BLaER1 treated with 17β-estradiol and CSF1 and Interleukin-3, amounts not matched to agents 10 nM and 100 nM (cell line): ENCODE results near the gene SLC44A4.
A peak's percentile ranks its signal among the peaks of the same experiment; 100 is the strongest.

ENCODE experiments used
- H3K27ac ChIP-seq, 11 experiments: shearing (Covaris generic); formaldehyde crosslinking; 2 replicates each; pipeline ENCODE4 v1.8.1; 2022
- H3K27me3 ChIP-seq, 11 experiments: shearing (Covaris generic); formaldehyde crosslinking; 2 replicates each; pipeline ENCODE4 v1.8.1; 2022
- H3K36me3 ChIP-seq, 11 experiments: shearing (Covaris generic); formaldehyde crosslinking; 2 replicates each; pipeline ENCODE4 v1.8.1; 2022
- H3K4me1 ChIP-seq, 10 experiments: shearing (Covaris generic); formaldehyde crosslinking; 2 replicates each; pipeline ENCODE4 v1.8.1; 2022
- H3K4me2 ChIP-seq, 11 experiments: shearing (Covaris generic); formaldehyde crosslinking; 2 replicates each; pipeline ENCODE4 v1.8.1; 2022
- H3K4me3 ChIP-seq, 10 experiments: shearing (Covaris generic); formaldehyde crosslinking; 2 replicates each; pipeline ENCODE4 v1.8.1; 2022
- H3K9ac ChIP-seq, 11 experiments: shearing (Covaris generic); formaldehyde crosslinking; 2 replicates each; pipeline ENCODE4 v1.8.1; 2022
- H3K9me3 ChIP-seq, 11 experiments: shearing (Covaris generic); formaldehyde crosslinking; replicated peaks in 1 of 11; 2 replicates each; pipeline ENCODE4 v1.8.1; 2022
- H4K20me1 ChIP-seq, 11 experiments: shearing (Covaris generic); formaldehyde crosslinking; 2 replicates each; pipeline ENCODE4 v1.8.1; 2022
- Cebpa-rat ChIP-seq, 11 experiments: shearing (Covaris generic); IDR thresholded peaks; 2 replicates each; pipeline ENCODE4 v1.8.1; 2022

The SLC44A4 gene

DNA sequence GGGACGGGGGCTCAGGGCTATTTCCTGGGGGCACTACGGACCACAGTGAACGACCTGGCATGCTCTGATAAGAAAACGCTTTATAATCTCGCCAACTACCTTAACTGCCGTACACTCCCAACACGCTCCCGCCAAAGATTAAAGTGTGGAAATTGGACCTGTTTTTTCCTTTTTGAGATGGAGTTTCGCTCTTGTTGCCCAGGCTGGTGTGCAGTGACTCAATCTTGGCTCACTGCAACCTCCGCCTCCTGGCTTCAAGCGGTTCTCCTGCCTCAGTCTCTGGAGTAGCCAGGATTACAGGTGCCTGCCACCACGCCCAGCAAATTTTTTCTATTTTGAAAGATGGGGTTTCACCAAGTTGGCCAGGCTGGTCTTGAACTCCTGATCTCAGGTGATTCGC, 346 bp upstream of the SLC44A4 start:
- Histone ChIP-seq H3K9me3 (no peaks in the 10 kb centered on the region), H3K36me3 (peaks cover 43 to 51% (median 49%) of the 10 kb centered on the region in 11 experiments), H3K27ac (no peak overlapping the region), H3K4me2 (no peak overlapping the region), H3K4me3 (no peak overlapping the region), H3K27me3 (no peaks in the 10 kb centered on the region), H3K9ac (no peak overlapping the region), H3K4me1 (peaks cover 0 to 11% (median 2%) of the 10 kb centered on the region in 10 experiments; a peak in 8 of 20 replicates), H4K20me1 (peaks cover 0 to 21% (median 0%) of the 10 kb centered on the region in 11 experiments; a peak in 3 of 22 replicates)
- no peak for TF ChIP-seq Cebpa-rat (IDR thresholded peaks at IDR 0.05)

DNA sequence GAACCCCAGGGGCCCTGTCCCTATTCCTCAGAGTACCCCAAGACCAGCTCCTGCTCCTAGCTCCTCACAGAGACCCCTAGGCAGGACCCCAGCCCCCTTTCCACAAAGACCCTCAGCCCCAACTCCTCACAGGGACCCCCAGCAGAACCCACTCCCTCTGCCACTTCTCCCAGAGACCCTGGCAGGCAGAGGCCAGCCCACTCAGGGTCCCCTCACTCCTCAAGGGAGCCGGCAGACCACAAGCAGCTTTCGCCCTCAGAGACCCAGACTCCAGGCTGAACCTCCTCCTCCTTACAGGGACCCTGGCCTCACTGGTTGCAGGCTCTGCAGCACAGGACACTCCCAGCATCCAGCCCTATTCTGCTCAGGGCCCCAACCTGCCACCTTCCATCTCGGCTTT, 575 bp downstream of the SLC44A4 start:
- Histone ChIP-seq H4K20me1 (peaks cover 0 to 18% (median 0%) of the 10 kb centered on the region in 11 experiments; a peak in 3 of 22 replicates), H3K9ac (peak overlapping the region in 4 of 11 experiments; percentile 2 to 23 (median 10); a peak in 3 of 22 replicates), H3K4me1 (peaks cover 0 to 13% (median 3%) of the 10 kb centered on the region in 10 experiments; a peak in 8 of 20 replicates), H3K4me2 (no peak overlapping the region), H3K36me3 (peaks cover 36 to 42% (median 40%) of the 10 kb centered on the region in 11 experiments), H3K9me3 (no peaks in the 10 kb centered on the region), H3K4me3 (no peak overlapping the region), H3K27ac (no peak overlapping the region; a peak in 1 of 22 replicates), H3K27me3 (no peaks in the 10 kb centered on the region)
- no peak for TF ChIP-seq Cebpa-rat (IDR thresholded peaks at IDR 0.05)

DNA sequence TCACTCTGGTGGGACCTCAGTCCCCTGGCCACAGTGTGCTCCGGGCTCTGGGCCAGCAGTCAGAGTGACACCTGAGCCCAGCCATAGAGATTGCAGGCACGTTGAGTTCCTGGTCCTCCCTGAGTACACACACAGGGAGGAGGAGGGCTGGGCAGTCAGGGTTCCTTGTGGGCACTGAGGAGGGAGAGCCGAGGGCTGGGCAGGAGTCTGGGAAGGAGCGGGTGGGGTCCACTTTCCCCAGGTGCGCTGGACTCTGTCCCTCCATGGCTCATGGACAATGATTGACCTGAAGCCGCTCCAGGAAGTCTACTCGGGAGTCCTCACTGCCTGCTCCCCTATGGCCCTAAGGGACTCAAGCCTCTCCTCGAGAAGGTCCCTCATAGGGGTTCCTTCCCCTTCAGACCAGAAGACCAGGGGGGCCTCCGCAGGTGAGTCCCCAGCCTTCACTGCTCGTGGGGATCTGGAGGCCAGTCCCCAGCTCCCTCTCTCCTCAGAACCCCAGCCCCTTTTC, 1.1 kb downstream of the SLC44A4 start:
- Histone ChIP-seq H3K9ac (peak overlapping the region in 4 of 11 experiments; percentile 9 to 23 (median 13); a peak in 3 of 22 replicates), H3K4me3 (no peak overlapping the region), H4K20me1 (peaks cover 0 to 13% (median 0%) of the 10 kb centered on the region in 11 experiments; a peak in 1 of 22 replicates), H3K4me2 (no peak overlapping the region), H3K4me1 (peaks cover 0 to 13% (median 3%) of the 10 kb centered on the region in 10 experiments; a peak in 8 of 20 replicates), H3K27me3 (no peaks in the 10 kb centered on the region), H3K36me3 (peaks cover 31 to 37% (median 35%) of the 10 kb centered on the region in 11 experiments), H3K9me3 (no peaks in the 10 kb centered on the region), H3K27ac (no peak overlapping the region; a peak in 1 of 22 replicates)
- TF ChIP-seq Cebpa-rat (IDR thresholded peaks at IDR 0.05): no peak

DNA sequence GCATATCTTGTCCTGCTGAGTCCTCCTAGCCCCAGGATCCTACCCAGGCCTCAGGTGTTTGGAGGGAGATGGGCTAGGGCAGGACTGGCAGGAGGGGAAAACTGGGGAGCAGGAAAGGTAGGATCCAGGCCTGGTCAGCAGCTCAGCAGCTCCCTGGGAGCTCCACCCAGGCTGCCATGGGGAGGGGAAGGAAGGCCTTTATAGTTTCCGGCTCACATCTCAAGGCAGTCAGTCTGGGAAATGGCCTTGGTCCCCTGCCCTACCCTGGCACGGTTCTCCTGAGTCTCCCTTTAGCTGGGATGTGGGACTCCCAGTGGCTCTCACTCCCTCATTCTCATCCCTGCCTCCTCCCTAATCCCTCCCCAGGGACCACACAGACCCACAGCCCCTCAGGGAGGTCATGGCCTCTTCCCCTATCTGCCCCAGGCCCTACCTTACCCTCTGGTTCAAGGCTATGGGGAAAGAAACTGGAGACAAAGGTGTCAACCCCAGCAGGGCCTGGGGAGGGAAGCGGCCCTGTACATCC, 1.6 kb downstream of the SLC44A4 start:
- H3K4me1 ChIP-seq: peaks cover 0 to 13% (median 3%) of the 10 kb centered on the region in 10 experiments; a peak in 8 of 20 replicates

DNA sequence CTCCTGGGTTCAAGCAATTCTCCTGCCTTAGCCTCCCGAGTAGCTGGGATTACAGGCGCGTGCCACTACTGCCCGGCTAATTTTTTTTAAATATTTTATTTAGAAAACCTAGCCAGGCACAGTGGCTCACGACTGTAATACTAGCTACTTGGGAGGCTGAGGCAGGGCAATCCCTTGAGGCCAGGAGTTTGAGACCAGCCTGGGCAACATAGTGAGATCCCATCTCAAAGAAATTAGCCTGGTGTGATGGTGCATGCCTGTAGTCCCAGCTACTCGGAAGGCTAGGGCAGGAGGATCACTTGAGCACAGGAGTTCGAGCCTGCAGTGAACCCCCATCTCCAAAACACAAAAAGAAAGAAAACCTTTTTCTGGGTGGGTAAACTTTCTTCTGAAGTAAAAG, 2.4 kb downstream of the SLC44A4 start:
- H3K4me1 ChIP-seq: peaks cover 0 to 14% (median 4%) of the 10 kb centered on the region in 10 experiments; a peak in 9 of 20 replicates
- H3K27ac ChIP-seq: no peak overlapping the region
- H3K4me2 ChIP-seq: no peak overlapping the region
- H3K27me3 ChIP-seq: no peaks in the 10 kb centered on the region
- TF ChIP-seq Cebpa-rat (IDR thresholded peaks at IDR 0.05): no peak
- H3K4me3 ChIP-seq: no peak overlapping the region
- H3K9me3 ChIP-seq: no peaks in the 10 kb centered on the region
- H3K36me3 ChIP-seq: peaks cover 20 to 23% (median 22%) of the 10 kb centered on the region in 11 experiments
- no peak overlapping the region for H3K9ac ChIP-seq
- peaks cover 0 to 7% (median 0%) of the 10 kb centered on the region in 11 experiments; a peak in 1 of 22 replicates for H4K20me1 ChIP-seq

More for the DNA sequence above, 1.6 kb downstream of the SLC44A4 start:
- no peak overlapping the region for H3K4me2 ChIP-seq
- no peak overlapping the region for H3K4me3 ChIP-seq
- no peaks in the 10 kb centered on the region for H3K9me3 ChIP-seq
- peak overlapping the region in 1 of 11 experiments; percentile 16; a peak in 1 of 22 replicates for H3K9ac ChIP-seq
- H4K20me1 ChIP-seq: peaks cover 0 to 10% (median 0%) of the 10 kb centered on the region in 11 experiments; a peak in 1 of 22 replicates
- H3K27ac ChIP-seq: no peak overlapping the region
- H3K36me3 ChIP-seq: peaks cover 26 to 31% (median 30%) of the 10 kb centered on the region in 11 experiments
- H3K27me3 ChIP-seq: no peaks in the 10 kb centered on the region
- no peak for TF ChIP-seq Cebpa-rat (IDR thresholded peaks at IDR 0.05)

DNA sequence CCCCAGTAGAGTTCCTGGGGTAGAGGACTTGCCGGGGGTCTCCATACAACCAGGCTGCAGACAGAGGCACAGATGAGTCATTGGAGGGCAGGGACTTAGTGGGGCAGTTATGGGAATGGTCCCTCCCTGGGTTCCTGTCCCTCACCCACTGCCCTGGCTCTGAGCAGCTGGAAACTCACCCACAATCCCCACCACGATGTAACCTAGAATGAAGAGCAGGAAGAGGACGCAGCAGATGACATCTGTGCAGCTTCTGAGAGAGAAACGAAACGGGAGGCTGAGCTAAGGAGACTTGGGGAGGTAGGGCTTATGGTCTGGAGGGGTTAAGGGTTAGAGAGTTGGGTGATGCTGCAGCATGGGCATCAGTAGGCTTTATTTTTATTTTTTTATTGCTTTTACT, 2.9 kb downstream of the SLC44A4 start:
- Histone ChIP-seq H3K27ac (no peak overlapping the region), H3K4me2 (no peak overlapping the region), H3K9me3 (no peaks in the 10 kb centered on the region), H3K27me3 (no peaks in the 10 kb centered on the region), H3K9ac (peak overlapping the region in 1 of 11 experiments; percentile 19; a peak in 1 of 22 replicates), H3K36me3 (peaks cover 15 to 18% (median 17%) of the 10 kb centered on the region in 11 experiments), H3K4me1 (peaks cover 0 to 19% (median 7%) of the 10 kb centered on the region in 10 experiments; a peak in 16 of 20 replicates), H3K4me3 (no peak overlapping the region), H4K20me1 (peaks cover 0 to 2% (median 0%) of the 10 kb centered on the region in 11 experiments; a peak in 1 of 22 replicates)
- no peak for TF ChIP-seq Cebpa-rat (IDR thresholded peaks at IDR 0.05)

DNA sequence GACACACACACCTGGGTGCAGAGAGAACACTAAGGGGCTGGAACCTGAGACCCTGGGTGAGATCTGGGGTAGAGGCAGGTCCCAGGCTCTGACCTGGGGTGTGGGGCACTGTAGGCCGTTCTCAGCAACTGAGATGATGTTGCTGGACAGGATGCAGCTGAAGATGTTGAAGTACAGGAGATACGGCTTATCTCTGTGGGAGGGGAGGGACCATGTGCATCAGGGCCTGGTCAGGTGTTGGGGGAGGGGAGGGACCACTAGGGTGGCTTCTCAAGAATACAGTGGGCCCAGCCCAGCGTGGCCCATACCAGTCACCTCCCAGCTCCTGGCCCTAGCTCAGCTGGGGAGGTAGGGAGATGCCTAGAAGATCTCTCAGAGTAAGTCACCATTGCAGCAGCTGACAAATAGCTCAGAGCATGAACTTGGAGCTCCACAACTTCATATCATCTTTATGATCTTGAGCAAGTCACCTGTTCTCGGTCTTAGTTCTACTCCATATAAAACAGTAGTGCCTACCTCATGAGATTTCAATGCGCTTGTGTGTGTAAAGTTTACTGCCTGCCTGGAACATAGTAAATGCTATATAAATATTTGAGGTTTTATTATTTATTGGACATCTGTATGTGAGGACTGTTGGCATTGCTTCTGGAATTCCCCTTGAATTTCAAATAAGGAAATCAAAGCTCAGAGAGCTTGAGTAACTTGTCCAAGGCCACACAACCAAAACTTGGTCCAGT, 3.8 kb downstream of the SLC44A4 start:
- H3K9me3 ChIP-seq: no peaks in the 10 kb centered on the region
- peak overlapping the region in 4 of 11 experiments; percentile 10 to 28 (median 22); a peak in 3 of 22 replicates for H3K4me2 ChIP-seq
- no peak overlapping the region for H3K4me3 ChIP-seq
- no peaks in the 10 kb centered on the region; a peak in 1 of 22 replicates for H4K20me1 ChIP-seq
- TF ChIP-seq Cebpa-rat (IDR thresholded peaks at IDR 0.05): no peak
- H3K4me1 ChIP-seq: peaks cover 0 to 28% (median 15%) of the 10 kb centered on the region in 10 experiments; a peak in 16 of 20 replicates
- no peak overlapping the region for H3K27ac ChIP-seq
- H3K36me3 ChIP-seq: peaks cover 6 to 10% (median 8%) of the 10 kb centered on the region in 11 experiments
- H3K9ac ChIP-seq: no peak overlapping the region
- no peaks in the 10 kb centered on the region for H3K27me3 ChIP-seq

- Histone ChIP-seq H3K4me2 (peak overlapping the region in 3 of 11 experiments; percentile 21 to 28 (median 23); a peak in 3 of 22 replicates), H3K27me3 (no peaks in the 10 kb centered on the region), H4K20me1 (no peaks in the 10 kb centered on the region), H3K4me1 (peaks cover 0 to 35% (median 23%) of the 10 kb centered on the region in 10 experiments; a peak in 16 of 20 replicates), H3K4me3 (no peak overlapping the region), H3K36me3 (peaks cover 0 to 1% (median under 1%) of the 10 kb centered on the region in 11 experiments; a peak in 7 of 22 replicates), H3K9ac (no peak overlapping the region), H3K27ac (no peak overlapping the region), H3K9me3 (no peaks in the 10 kb centered on the region)
- TF ChIP-seq Cebpa-rat (IDR thresholded peaks at IDR 0.05): no peak
Observed at GRCh38 chr6:31874084-31874670, 4.6 kb downstream of the SLC44A4 start.
